HG03025 (cell line): ENCODE measurements around the gene TSPAN18.

Experiments
- ATAC-seq: cut with Tn5 transposase; IDR thresholded peaks from one replicate; pipeline ENCODE4 v1.9.1; 2021; ENCODE audit warnings: mild to moderate bottlenecking, moderate library complexity; ENCODE audit not compliant: unreplicated experiment, low FRiP score

TSPAN18 gene

GRCh38 chr11:44904261-44905020 lies 177.7 kb downstream of the TSPAN18 start:
- ATAC-seq: no peak

GRCh38 chr11:44905131-44905866 lies 178.5 kb downstream of the TSPAN18 start:
- ATAC-seq: no peak

GRCh38 chr11:44906649-44907048 lies 179.9 kb downstream of the TSPAN18 start:
- ATAC-seq: no peak

- no peak for ATAC-seq
Measured at GRCh38 chr11:44909557-44909956, 182.8 kb downstream of the TSPAN18 start.

GRCh38 chr11:44910591-44910990 lies 183.8 kb downstream of the TSPAN18 start:
- no peak for ATAC-seq

GRCh38 chr11:44911029-44911814 lies 184.5 kb downstream of the TSPAN18 start:
- ATAC-seq: no peak

- ATAC-seq: no peak
Measured at GRCh38 chr11:44912270-44912987, 185.7 kb downstream of the TSPAN18 start.

GRCh38 chr11:44913502-44913901 lies 186.7 kb downstream of the TSPAN18 start:
- ATAC-seq: no peak

GRCh38 chr11:44914105-44914504 lies 187.3 kb downstream of the TSPAN18 start:
- ATAC-seq: no peak

- no peak for ATAC-seq
Measured at GRCh38 chr11:44915004-44915403, 188.2 kb downstream of the TSPAN18 start.

GRCh38 chr11:44915621-44916020 lies 188.9 kb downstream of the TSPAN18 start:
- no peak for ATAC-seq

GRCh38 chr11:44916331-44916730 lies 189.6 kb downstream of the TSPAN18 start:
- no peak for ATAC-seq

- ATAC-seq: no peak
Measured at GRCh38 chr11:44916801-44917385, 190.1 kb downstream of the TSPAN18 start.

- no peak for ATAC-seq
Measured at GRCh38 chr11:44917741-44918140, 191.0 kb downstream of the TSPAN18 start.

- no peak for ATAC-seq
Measured at GRCh38 chr11:44920451-44920850, 193.7 kb downstream of the TSPAN18 start.

- ATAC-seq: no peak
Measured at GRCh38 chr11:44923115-44923514, 196.4 kb downstream of the TSPAN18 start.

GRCh38 chr11:44923806-44924205 lies 197.0 kb downstream of the TSPAN18 start:
- ATAC-seq: no peak

GRCh38 chr11:44926036-44926435 lies 199.3 kb downstream of the TSPAN18 start:
- ATAC-seq: no peak

GRCh38 chr11:44927174-44927661 lies 200.5 kb downstream of the TSPAN18 start:
- ATAC-seq: no peak

GRCh38 chr11:44928144-44928543 lies 201.4 kb downstream of the TSPAN18 start:
- ATAC-seq: no peak
